Measurements from ENCODE around the gene PCBP3. TPM values are rescaled to one million over a fixed set of nuclear protein-coding genes. Genes with fewer than 3 reads are reported as not detected.
"Not testable (repeated sequence)": the region's sequence is repeated elsewhere in the genome, so short reads cannot be mapped to it uniquely, and the experiment has no call there.

Gene PCBP3
- total RNA-seq, 1 experiment from 2014 or later: 3.7 TPM

- Mint-ChIP-seq H3K4me3 (ENCODE audit: unreplicated experiment) (peak overlapping the region; percentile 30), H3K36me3 (ENCODE audit: insufficient read depth, unreplicated experiment) (no peaks in the 10 kb centered on the region), H3K27me3 (ENCODE audit: insufficient read depth, unreplicated experiment) (peaks cover 37% of the 10 kb centered on the region), H3K9me3 (ENCODE audit: unreplicated experiment) (no peaks in the 10 kb centered on the region), H3K4me1 (ENCODE audit: insufficient read depth, unreplicated experiment) (peaks cover 11% of the 10 kb centered on the region), H3K27ac (ENCODE audit: low read depth, unreplicated experiment) (no peak overlapping the region)
- POLR2A ChIA-PET: interaction anchor here (0.5 to 0.7 kb wide), 2 partner anchors 41 to 137 kb away, joined by 3 to 4 read pairs; no protein-coding TSS in a partner anchor
- DNase-seq (ENCODE audit: unreplicated experiment): peak; percentile 64
- intact Hi-C loops (cut with micrococcal nuclease): no loop called here
- TF ChIP-seq CTCF (IDR thresholded peaks at IDR 0.05; ENCODE audit: unreplicated experiment): no peak
- no TSS peak for BruUV-seq (replicated peaks)
- CTCF ChIA-PET: interaction anchor here (0.6 kb wide), 2 partner anchors 28 to 203 kb away, joined by 3 read pairs; no protein-coding TSS in a partner anchor
Observed at GRCh38 chr21:45950740-45951515, 307.4 kb downstream of the PCBP3 start.

GRCh38 chr21:45951676-45952075 is 308.2 kb downstream of the PCBP3 start:
- no peak overlapping the region for H3K4me3 Mint-ChIP-seq (ENCODE audit: unreplicated experiment)
- H3K9me3 Mint-ChIP-seq (ENCODE audit: unreplicated experiment): no peaks in the 10 kb centered on the region
- CTCF ChIA-PET: interaction anchor here (0.6 kb wide), 1 partner anchor 204 kb away, joined by 3 read pairs; no protein-coding TSS in a partner anchor
- no peak for TF ChIP-seq CTCF (IDR thresholded peaks at IDR 0.05; ENCODE audit: unreplicated experiment)
- no peak for DNase-seq (ENCODE audit: unreplicated experiment)
- peaks cover 11% of the 10 kb centered on the region for H3K4me1 Mint-ChIP-seq (ENCODE audit: insufficient read depth, unreplicated experiment)
- BruUV-seq (replicated peaks): no TSS peak
- no peak overlapping the region for H3K27ac Mint-ChIP-seq (ENCODE audit: low read depth, unreplicated experiment)
- POLR2A ChIA-PET: interaction anchor here (0.5 kb wide), 1 partner anchor 138 kb away, joined by 4 read pairs; no protein-coding TSS in a partner anchor
- intact Hi-C loops (cut with micrococcal nuclease): no loop called here
- H3K36me3 Mint-ChIP-seq (ENCODE audit: insufficient read depth, unreplicated experiment): no peaks in the 10 kb centered on the region
- H3K27me3 Mint-ChIP-seq (ENCODE audit: insufficient read depth, unreplicated experiment): peaks cover 44% of the 10 kb centered on the region

GRCh38 chr21:45952527-45952926 is 309.0 kb downstream of the PCBP3 start:
- H3K4me3 Mint-ChIP-seq (ENCODE audit: unreplicated experiment); CTCF ChIA-PET; H3K36me3 Mint-ChIP-seq (ENCODE audit: insufficient read depth, unreplicated experiment); H3K9me3 Mint-ChIP-seq (ENCODE audit: unreplicated experiment); intact Hi-C loops (cut with micrococcal nuclease); POLR2A ChIA-PET; H3K27ac Mint-ChIP-seq (ENCODE audit: low read depth, unreplicated experiment); DNase-seq (ENCODE audit: unreplicated experiment); BruUV-seq (replicated peaks): not testable (repeated sequence)
- Mint-ChIP-seq H3K4me1 (ENCODE audit: insufficient read depth, unreplicated experiment) (peaks cover 11% of the 10 kb centered on the region), H3K27me3 (ENCODE audit: insufficient read depth, unreplicated experiment) (peaks cover 46% of the 10 kb centered on the region)

- H3K36me3 Mint-ChIP-seq (ENCODE audit: insufficient read depth, unreplicated experiment): no peaks in the 10 kb centered on the region
- no peak for TF ChIP-seq CTCF (IDR thresholded peaks at IDR 0.05; ENCODE audit: unreplicated experiment)
- no peak overlapping the region for H3K4me3 Mint-ChIP-seq (ENCODE audit: unreplicated experiment)
- no TSS peak for BruUV-seq (replicated peaks)
- no peak overlapping the region for H3K27ac Mint-ChIP-seq (ENCODE audit: low read depth, unreplicated experiment)
- H3K9me3 Mint-ChIP-seq (ENCODE audit: unreplicated experiment): no peaks in the 10 kb centered on the region
- ChIA-PET POLR2A (interaction anchor here (0.6 kb wide), 1 partner anchor 13 kb away, joined by 3 read pairs; no protein-coding TSS in a partner anchor), CTCF (interaction anchor here (0.7 kb wide), 1 partner anchor 52 kb away, joined by 3 read pairs; no protein-coding TSS in a partner anchor)
- H3K27me3 Mint-ChIP-seq (ENCODE audit: insufficient read depth, unreplicated experiment): peaks cover 46% of the 10 kb centered on the region
- intact Hi-C loops (cut with micrococcal nuclease): no loop called here
- DNase-seq (ENCODE audit: unreplicated experiment): no peak
- peaks cover 12% of the 10 kb centered on the region for H3K4me1 Mint-ChIP-seq (ENCODE audit: insufficient read depth, unreplicated experiment)
Observed at GRCh38 chr21:45952974-45953373, 309.4 kb downstream of the PCBP3 start.
